Stimulated activated CD8-positive, alpha-beta memory T cell treated with anti-CD3 and anti-CD28 coated beads, Interleukin-4, amount 100 ng/mL, for 48 hours (primary cell): Measurements from ENCODE around the gene MS4A1.
"Not testable (repeated sequence)": the region's sequence is repeated elsewhere in the genome, so short reads cannot be mapped to it uniquely, and the experiment has no call there.

Experiments
- DNase-seq: peaks from one replicate; pipeline ENCODE4 v3.0.0-alpha.2; 2020

MS4A1 gene

DNA sequence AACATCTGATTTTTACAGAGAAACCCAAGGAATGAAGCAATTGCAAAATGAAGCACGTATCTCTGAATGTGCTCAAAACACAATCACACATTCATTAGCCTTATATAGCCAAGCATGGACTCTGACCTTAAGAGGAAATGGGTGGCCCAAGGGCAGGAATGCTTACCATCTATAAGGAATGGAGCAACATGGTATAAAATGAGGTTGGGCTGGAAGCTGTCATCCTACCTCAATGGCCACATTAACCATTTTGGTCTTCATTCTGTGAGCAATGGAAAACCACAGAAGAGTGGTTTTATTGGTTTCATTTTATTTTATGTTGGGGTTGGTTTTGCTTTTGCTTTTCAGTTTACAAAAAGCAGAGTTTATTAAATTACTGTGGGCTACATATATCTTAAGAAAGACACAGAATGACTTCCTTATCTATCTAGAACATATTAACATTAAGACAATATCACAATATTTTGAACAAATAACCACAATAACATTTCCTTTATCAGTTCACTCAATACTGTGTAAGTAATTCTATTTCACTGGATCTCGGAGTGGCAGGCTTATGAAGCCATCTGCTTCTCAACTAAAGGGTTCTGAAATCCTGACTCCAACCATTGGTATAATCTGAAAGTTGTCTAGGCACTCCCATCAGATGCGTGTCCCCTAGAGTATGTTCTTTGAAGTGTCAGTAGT, 48.7 kb downstream of the MS4A1 start:
- DNase-seq, result no peak

DNA sequence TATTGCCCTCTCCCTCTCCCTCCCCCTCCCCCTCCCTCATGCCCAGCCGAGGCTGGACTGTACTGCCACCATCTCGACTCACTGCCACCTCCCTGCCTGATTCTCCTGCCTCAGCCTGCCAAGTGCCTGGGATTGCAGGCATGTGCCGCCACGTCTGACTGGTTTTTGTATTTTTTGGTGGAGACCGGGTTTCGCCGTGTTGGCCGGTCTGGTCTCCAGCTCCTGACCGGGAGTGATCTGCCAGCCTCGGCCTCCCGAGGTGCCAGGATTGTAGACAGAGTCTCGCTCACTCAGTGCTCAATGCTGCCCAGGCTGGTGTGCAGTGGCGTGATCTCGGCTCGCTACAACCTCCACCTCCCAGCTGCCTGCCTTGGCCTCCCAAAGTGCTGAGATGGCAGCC, 54.0 kb downstream of the MS4A1 start:
- not testable (repeated sequence) for DNase-seq

DNA sequence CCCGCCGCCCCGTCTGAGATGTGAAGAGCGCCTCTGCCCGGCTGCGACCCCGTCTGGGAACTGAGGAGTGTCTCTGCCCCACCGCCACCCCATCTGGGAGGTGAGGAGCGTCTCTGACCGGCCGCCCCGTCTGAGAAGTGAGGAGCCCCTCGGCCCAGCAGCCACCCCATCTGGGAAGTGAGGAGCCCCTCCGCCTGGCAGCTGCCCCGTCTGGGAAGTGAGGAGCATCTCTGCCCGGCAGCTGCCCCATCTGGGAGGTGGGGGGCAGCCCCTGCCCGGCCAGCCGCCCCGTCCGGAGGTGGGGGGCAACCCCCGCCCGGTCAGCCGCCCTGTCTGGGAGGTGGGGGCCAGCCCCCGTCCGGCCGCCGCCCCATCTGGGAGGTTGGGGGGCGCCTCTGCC, 54.6 kb downstream of the MS4A1 start:
- DNase-seq, result not testable (repeated sequence)

DNA sequence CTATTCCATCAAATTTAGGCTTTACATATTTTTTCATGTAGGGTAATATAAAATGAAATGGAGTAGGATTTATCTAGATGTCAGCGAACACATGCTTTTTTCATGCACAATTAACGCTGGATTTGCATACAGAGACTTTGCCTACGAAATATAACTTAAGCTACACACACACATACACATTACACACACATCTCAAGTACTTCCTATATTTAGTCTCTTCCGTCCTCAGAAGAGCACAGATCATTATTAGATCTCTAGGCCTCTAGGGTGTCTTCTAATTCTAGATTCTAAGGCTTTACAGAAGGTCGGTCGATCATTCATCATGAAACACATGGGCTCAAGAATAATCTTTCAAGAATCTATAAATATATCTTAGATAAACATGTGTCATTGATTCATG, 55.7 kb downstream of the MS4A1 start:
- no peak for DNase-seq

GRCh38 chr11:60512651-60513225, 57.1 kb downstream of the MS4A1 start:
- DNase-seq, result no peak

DNA sequence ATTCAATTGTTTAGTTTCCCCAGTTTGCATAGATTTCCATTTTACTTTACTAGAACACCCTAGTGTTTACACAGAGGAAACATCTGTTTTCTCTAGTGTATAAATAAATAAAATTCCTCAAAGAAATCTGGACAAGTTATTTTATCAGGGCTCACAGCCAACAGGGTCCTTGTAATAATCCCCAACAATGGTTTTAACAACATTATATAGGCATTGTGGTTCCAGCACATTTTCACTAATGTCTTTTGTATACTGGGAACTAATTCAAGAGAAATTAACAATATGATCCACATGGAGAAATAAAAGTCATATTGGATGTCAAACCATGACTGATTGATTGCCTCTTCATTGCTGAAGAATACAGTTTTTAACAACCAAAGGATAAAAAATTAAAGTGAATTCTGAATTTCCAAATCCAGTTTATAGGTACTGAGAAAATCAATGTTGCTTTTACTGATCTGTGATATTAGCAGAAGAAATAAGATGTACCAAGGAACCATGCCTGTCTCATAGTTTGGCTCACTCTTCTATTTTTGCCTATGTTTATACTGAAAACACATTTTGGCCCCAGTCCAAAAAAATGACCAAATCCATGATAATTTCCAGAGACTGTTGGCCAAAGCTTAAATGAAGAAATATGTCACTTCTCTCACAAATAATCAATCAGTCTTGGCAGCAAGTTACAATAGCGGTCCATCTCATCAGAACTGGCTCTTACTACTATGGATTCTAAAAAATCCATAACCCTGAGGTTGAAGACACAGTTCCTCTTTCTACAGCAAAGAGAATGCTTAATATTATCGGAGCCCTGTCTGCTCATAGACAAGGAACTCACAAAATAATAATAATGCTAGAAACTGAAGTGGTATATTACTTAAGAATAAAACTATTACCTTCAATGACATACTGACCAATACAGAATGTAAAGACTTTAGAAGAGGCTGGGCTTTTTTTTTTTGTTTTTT, 58.1 kb downstream of the MS4A1 start:
- DNase-seq, result no peak

DNA sequence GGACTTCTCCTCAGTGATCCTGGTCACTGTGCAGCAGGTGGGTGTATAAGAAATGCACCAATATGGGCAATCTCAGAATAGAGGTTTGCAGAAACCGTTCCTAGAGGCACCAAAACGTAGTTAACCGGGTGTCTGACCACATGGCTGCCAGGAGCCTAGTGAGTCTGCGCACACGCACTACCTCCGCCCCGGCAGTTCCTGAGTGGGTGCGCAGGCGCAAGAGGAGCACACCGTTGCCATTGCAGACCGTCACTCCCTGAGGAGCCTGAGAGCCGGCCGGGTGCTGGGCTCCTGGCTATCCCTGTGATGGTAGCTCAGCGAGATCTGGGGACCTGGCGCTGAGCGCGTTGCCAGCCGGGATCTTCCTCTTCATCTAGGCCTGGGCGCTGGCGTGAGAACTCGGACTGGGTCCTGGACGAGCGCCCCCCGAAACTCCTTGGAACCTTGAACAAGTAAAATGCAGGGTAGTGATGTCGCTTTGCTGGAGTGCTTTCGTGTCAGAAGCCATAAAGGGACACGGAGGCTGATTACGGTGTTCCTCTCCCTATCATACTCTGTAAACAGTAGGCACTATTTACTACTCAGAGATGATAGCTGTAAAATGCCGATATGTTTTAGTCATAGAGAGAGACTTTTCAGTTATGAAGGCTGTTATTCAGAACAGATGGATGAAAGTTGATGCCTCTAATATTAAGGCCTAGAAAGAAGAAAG, 59.7 kb downstream of the MS4A1 start, which contains the start of gene MS4A13:
Gene MS4A13, plus strand, starts transcription at position 249 of the 712 bp plus-strand sequence. CDS start 2,692 bp downstream, outside the sequence.
- DNase-seq, result no peak
